Right lung (tissue), 5 donors: ENCODE data around the gene RBMS1. TPM values are rescaled to one million over a fixed set of nuclear protein-coding genes. Genes with fewer than 3 reads are reported as not detected.
A peak's percentile ranks its signal among the peaks of the same experiment; 100 is the strongest.

Experiments
- DNase-seq, 2 donors: peaks; one replicate each; pipeline ENCODE4 v3.0.0-alpha.2; 2013
- polyA plus RNA-seq, 5 donors: library from polyadenylated mRNA; unstranded; fragments of 120-200 nt; gene quantifications; one replicate each; pipeline versions ENCODE4 v1.2.1 to v1.2.3, GENCODE V29; 2013; ENCODE audit warnings: inconsistent platforms in 1 of 5, low replicate concordance in 1 of 5; ENCODE audit not compliant: insufficient read length in 5 of 5, insufficient read depth in 1 of 5

Gene RBMS1
- polyA plus RNA-seq, 5 donors, result 73.1 to 146 (median 115) TPM

- no peak for DNase-seq
Measured at GRCh38 chr2:160309585-160309984, 184.0 kb downstream of the RBMS1 start.

DNA sequence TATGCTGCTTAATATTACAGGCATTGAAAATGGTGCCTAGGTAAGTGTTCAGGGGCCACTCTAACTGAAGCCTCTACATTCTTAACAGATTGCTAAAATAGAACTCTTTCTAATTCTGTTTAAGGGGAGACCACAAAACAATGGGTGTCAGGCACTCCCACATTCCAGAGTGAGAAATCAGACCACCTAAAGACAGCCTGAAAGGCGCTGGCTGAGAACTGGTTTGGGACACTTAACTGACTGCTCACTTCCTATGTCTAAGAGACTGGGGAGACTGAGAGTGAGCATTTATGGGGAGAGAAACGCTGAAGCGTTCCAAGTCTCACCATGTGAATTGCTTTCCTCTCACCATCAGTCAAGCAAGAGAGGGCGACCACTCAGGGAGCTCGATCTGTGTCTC, 184.7 kb downstream of the RBMS1 start:
- no peak for DNase-seq

DNA sequence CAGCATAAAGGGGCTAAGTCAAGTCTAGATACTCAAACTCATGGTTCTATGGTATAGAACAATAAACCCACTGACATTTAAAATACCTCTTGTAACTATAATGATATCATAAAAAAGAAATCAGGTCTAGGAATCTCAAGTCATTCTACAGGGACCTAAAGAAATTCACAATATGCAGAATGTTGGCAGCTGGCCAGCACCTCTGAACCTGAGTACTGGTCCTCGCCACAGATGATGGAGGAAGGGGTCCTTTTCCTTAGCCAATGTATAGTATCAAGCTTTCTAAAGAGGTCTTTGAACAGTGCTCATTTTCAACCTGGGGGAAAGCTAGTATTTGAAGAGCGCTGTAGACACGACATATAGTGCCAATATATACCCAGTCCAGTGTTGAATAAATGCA, 185.1 kb downstream of the RBMS1 start:
- no peak for DNase-seq

DNA sequence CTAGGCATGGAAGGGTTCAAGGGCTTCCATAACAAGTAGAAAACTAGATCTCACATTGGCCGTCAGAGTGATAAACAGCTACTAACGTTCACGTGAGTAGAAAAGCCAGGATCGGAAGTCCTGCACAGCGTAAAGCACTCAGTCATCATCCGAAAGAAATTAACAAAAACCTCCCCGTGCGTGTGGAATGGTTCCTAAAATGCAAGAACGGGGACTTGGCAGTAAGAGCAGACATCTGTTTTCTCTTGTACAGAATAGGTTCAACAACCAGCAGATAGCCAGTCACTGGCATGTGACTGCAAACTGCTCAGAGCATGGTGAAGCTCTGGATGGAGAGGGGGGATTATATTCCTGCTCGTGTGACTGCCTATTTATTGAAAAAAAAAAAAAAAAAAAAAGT, 186.6 kb downstream of the RBMS1 start:
- peak; percentile 42 to 43 for DNase-seq

DNA sequence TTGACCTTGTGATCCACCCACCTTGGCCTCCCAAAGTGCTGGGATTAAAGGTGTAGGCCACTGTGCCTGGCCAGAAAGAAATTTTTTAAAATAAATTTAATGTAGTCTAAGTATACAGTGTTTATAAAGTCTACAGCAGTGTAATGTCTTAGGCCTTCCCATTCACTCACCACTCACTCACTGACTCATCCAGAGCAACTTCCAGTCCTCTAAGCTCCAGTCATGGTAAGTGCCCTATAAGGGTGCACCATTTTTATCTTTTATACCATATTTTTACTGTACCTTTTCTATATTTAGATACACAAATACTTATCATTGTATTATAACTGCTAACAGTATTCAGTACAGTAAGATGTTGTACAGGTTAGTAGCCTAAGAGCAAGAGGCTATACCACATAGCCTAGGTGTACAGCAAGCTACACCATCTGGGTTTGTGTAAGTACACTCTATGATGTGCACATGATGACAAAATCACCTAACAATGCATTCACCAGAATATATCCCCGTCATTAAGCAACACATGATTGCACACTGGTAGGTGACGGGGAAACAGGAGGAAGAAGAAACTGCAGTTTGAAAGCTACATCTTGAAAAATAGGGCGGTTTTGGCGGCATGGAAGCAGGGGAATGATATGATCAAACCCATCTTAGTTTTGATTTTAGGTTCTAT, 188.4 kb downstream of the RBMS1 start:
- no peak for DNase-seq

- no peak for DNase-seq
Measured at GRCh38 chr2:160303527-160303926, 190.1 kb downstream of the RBMS1 start.

DNA sequence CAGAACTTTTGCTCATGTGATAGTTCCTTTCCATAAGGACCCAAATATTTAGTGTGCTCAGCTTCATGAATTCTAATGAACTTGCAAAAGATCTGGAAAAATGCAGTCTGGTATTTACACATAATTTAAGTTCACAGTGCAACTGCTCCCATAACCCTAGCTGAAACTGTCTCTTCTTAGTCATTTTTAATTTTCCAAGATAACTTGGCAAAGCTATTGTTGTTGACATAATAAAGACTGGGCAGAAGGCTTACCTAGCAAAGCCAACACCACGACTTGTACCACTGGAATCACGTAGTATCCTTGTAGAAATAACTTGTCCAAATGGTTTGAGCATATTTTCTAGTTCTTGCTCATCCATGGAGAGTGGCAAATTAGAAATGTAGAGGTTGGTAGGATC, 190.5 kb downstream of the RBMS1 start:
- no peak for DNase-seq

DNA sequence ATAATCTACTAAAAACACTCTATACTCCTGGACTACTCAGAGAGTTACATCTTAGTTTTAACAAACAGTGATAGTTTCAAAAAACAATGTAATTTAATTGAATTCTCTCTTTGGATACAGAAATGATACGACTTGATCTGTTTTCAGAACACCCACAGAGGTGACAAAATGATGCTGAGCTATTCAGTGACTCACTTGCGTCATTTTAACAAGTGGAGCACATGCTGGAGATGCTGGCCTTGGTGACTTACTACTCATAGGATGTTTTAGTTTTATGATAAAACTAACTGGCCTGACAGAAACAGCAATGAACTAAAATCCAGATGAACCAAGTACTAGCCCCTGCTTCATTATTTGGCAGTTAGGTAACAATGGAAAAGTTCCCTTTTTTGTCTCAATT, 192.2 kb downstream of the RBMS1 start:
- DNase-seq, result no peak

GRCh38 chr2:160300203-160300602, 193.4 kb downstream of the RBMS1 start:
- no peak for DNase-seq

GRCh38 chr2:160299540-160299939, 194.1 kb downstream of the RBMS1 start:
- no peak for DNase-seq

DNA sequence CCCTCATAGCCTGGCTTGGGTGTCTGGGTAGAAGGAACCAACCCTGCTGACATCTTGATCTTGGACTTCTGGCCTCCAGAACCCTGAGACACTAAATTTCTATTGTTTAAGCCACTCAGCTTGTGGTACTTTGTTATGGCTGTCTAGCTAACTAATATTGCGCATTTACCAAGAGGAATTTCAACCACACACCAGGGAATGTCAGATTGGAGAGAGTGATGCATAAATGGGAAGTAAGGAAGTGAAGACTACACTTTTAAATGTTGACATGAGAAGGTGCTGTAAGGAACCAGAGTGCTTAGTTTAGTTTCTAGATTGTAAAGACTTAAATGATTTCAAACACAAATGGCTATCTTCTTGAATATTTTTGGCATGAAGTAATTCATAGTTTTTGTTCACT, 194.6 kb downstream of the RBMS1 start:
- no peak for DNase-seq

DNA sequence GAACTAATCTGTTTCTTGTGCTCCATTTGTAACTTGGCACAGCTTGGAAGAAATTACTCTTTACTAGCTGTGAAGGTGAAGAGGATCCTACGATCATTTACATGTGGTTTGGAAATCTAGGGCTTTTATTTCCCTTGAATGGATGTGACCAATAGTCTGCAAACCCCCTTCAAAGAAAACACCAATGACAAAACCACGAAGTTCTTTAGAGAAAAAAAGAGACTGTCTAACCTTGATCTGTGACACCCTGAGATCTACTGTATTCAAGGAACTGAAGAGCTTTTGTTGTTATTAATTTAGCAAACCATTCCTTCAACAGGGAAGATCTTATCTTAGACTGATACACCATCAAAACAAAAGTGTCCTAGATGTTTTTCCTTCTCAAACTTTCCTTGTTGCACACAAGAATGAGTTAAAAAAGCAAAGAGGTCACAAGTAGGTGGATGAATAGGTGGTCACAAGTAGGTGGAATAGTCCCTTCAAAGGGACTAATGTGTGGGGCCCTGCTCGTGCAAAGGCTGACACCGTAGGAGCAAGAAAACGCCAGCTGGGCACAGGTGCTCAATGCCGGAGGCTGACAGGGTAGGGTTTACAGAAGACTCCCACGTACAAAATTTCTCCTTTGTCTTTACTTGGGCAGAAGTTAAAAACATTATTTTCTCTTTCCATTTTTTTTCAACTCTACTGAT, 197.9 kb downstream of the RBMS1 start:
- DNase-seq, result no peak

DNA sequence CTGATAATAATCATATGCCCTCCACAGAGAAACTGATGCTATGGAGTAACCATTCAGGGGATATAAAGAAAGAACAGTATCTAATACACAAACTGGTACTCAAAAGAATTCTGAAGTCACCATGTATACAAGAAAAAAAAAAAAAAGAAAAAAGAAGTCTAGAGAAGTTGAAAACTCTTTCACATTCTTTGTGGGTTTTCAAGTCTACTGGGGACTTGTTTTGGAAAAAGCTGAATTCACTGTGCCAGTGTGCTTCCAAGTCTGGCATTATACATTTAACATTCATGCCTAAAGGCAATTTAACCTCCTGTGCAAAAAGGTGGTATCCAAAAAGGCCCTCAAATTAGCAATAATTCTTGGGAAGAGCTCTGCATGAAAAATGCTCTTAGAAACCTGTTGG, 198.7 kb downstream of the RBMS1 start:
- no peak for DNase-seq

DNA sequence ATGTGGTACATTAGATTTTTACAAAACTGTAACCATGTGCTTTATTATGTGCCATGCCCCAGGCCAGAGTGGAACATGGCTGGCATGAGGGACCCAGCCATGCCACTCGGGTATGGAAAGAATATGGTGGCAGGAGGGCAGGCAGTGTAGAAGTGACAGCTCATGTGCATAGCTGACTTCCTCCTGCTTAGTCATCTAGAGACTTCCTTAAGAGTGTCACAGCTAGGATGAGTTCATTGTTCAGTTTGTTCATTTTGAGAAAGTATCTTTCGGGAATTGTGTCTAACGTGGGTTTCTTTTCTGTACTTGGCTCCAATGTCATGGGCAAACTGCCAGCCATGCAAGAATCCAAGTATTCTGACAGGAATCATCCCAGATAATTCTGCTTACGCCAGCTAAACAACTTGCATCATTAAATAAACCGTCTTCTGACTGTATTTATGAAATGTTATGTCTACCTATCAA, 199.2 kb downstream of the RBMS1 start:
- DNase-seq, result peak; percentile 61 to 71

DNA sequence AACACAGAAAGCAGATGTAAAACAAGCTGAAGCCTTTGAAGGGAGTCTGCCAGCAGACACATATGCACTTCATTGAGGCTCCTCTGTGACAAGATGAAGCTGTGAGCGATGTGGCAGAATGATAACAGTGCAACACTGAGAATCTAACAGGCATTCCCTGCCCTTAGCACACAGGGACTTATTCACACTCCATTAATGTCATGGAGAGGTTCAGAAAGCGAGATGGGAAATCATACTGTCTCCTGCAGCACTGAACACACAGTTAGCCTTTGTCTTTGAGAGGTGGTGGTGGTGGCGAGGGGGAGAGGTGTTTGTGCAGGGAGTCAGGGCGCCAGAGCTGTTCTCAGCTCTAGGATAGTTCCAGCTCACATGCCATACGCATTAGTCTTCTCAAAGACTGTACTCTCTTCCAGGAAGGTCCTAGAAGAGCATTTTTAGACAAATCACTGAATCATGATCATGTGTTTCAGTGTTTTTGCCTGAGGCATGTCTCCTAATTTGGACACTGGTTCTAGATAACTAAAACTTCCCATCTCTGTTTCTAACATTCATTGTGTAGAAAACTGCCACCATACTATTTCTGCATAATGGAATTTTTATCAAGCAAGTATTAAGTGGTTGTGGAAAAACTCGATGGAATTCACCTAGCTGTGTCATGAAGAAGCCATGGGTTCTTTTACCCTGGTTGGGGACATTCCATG, 200.1 kb downstream of the RBMS1 start:
- peak; percentile 36 to 51 for DNase-seq

DNA sequence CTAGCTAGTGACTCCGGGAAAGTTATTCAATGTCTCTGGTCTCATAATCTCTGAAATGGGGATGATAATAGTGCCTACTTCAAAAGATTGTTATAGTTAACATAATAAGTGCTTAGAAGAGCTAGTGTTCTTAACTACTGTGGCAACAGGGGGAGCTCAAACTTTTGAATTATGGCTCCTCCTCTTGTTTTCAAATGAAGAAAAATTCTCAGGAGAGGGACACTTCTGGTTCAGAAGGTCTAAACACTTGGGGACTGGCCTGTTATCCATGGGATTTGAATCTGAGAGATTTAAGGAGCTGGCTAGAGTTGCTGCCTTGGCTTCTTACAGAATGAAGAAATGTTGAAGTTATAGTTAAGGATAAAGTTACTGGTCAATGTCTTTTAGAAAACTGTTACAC, 201.4 kb downstream of the RBMS1 start:
- no peak for DNase-seq

GRCh38 chr2:160291382-160291781, 202.2 kb downstream of the RBMS1 start:
- DNase-seq, result no peak

- no peak for DNase-seq
Measured at GRCh38 chr2:160290598-160290997, 203.0 kb downstream of the RBMS1 start.

DNA sequence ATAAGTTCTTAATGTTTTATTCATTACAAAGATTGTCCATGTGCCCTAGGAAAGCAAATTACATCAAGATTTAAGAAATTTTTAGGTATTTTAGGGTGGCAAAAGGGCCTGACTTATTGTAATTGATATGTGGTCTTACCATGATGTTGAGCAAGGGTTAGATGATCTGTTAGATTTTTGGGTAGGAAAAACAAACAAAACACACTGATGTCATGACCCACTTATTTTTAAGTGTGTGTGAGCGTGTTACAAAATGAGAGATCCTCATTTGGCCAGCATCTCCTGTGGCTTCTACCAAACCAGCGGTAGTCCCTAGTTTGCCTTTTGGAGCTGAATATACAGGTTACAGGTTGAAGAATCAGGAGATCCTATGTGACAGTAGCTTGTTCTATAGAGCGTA, 203.8 kb downstream of the RBMS1 start:
- no peak for DNase-seq

DNA sequence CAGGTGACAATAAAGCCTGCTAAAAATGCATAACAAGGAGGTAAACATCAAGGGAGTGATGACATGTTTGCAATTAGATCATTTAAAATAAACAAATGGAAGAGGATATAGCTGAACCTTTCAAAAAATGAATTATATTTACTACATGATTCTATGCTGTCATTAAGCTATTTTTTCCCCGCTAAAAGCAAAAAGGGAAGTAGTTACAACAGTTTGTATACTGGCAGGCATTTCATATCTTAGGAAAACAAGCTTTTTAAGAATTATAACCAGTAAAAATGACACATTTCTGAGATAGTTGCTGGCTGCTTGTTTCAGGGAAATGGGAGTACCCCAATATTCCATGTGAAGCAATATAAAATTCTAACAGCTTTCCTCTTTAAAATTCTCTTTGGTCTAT, 204.5 kb downstream of the RBMS1 start:
- no peak for DNase-seq

GRCh38 chr2:160288324-160288723, 205.3 kb downstream of the RBMS1 start:
- DNase-seq, result no peak

DNA sequence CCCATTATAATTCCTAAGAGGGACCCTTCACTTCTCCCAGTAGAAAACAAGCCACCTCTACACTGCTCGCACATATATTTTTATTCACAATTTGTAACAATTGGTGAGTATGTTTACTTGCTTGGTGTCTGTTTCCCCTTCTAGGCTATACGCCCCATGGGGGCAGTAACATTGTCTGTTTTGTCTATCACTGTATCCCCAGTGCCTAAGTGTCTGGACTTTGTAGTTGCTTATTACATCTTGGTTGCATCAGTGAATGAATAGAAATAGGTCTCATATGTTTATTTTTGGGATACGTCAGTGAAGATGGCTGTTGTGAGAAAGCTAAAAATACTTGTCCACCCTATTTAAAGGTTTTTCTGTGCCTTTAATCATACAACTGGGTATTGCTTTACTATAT, 206.1 kb downstream of the RBMS1 start:
- no peak for DNase-seq

DNA sequence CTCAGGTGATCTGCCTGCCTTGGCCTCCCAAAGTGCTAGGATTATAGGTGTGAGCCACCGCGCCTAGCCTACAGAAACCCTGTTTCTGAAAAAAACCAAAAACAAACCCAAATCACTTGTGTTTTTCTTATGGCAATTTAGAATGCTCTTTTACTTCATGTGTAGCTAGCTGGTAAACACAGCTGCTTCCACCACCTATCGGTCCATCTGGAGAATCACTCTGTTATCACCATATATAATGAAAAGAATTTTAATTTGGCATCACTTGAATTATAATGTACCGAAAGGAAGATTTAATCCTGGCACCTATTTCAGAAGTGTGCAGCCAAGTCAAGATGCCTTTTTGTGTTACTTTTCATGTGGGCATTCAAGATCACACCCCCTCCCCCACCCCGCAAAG, 207.1 kb downstream of the RBMS1 start:
- no peak for DNase-seq
